HepG2 (cell line): ENCODE results near the gene BMP2K. TPM values are rescaled to one million over a fixed set of nuclear protein-coding genes. Genes with fewer than 3 reads are reported as not detected.

Source experiments
- ATAC-seq: fragments of 200-7000 bp; cut with Tn5 transposase; 3 replicates; pipeline ENCODE4 v1.9.1; 2020; ENCODE audit warnings: mild to moderate bottlenecking, moderate library complexity
- BruUV-seq: library from RNA; stranded (reverse); fragments of 400-500 nt; replicated peaks from 2 replicates; lab custom pipeline; 2021; lab: Mats Ljungman, UMichigan
- CTCF ChIA-PET: fragments of 300-600 bp; formaldehyde crosslinking; extraction: SDS; loops from one replicate; lab custom pipeline; 2021; ENCODE audit warnings: low total read pairs, inconsistent platforms, low intra/inter-chr PET ratio; lab: Yijun Ruan, JAX
- POLR2A ChIA-PET: fragments of 350-600 bp; sonication (Branson Sonifier 250); formaldehyde crosslinking; loops from one replicate; lab custom pipeline; 2020; ENCODE audit warnings: antibody characterized with exemption, inconsistent platforms; lab: Yijun Ruan, JAX
- DNase-seq: peaks from one replicate; pipeline ENCODE4 v3.0.0-alpha.2; 2015; ENCODE audit warnings: low spot score
- FAIRE-seq: peaks from 3 replicates; lab custom pipeline; 2011; peaks lifted over from hg19 to GRCh38; lab: Jason Lieb, UNC
- H2AFZ ChIP-seq: one replicate; pipeline ENCODE4 v1.6.1; 2011; ENCODE audit warnings: low read length, inconsistent platforms
- H3K27ac ChIP-seq: fragments of 300-600 bp; 3 replicates; pipeline ENCODE4 v1.8.0; 2011; ENCODE audit warnings: mixed run types, mild to moderate bottlenecking, mixed read lengths, low read length, inconsistent platforms; ENCODE audit not compliant: insufficient read depth; ENCODE audit errors: extremely low read length
- H3K27me3 ChIP-seq, 2 experiments: fragments of 200-600 bp in 1 of 2; 2 replicates in 1 of 2; 3 replicates in 1 of 2; pipeline versions ENCODE4 v1.6.0 to v1.8.0; 2011; ENCODE audit warnings: low read length in 2 of 2, mild to moderate bottlenecking in 2 of 2, moderate library complexity in 2 of 2, inconsistent platforms in 1 of 2; ENCODE audit not compliant: insufficient read depth in 2 of 2, control insufficient read depth in 1 of 2
- H3K36me3 ChIP-seq, 2 experiments: fragments of 200-600 bp in 1 of 2; replicated peaks in 1 of 2; 2 replicates in 1 of 2; 3 replicates in 1 of 2; pipeline versions ENCODE4 v1.5.1 to v1.8.0; 2011; ENCODE audit warnings: low read length in 2 of 2, inconsistent platforms in 1 of 2; ENCODE audit not compliant: insufficient read depth in 2 of 2, control insufficient read depth in 1 of 2
- H3K4me1 ChIP-seq: 2 replicates; pipeline ENCODE4 v1.5.1; 2012; ENCODE audit warnings: low read length, inconsistent platforms; ENCODE audit not compliant: insufficient read depth
- H3K4me2 ChIP-seq: 2 replicates; pipeline ENCODE4 v1.6.0; 2011; ENCODE audit warnings: low read depth, low read length, inconsistent platforms
- H3K4me3 ChIP-seq, 3 experiments: fragments of 200-600 bp in 1 of 3; sonication (generic), shearing (Covaris generic) in 1 of 3; replicated peaks in 1 of 3; 2 replicates each; pipeline ENCODE4 v1.5.1; 2011 to 2016; ENCODE audit warnings: low read length in 3 of 3, inconsistent platforms in 2 of 3, low read depth in 2 of 3, mild to moderate bottlenecking in 2 of 3, control low read depth in 1 of 3, mixed read lengths in 1 of 3; ENCODE audit not compliant: insufficient read depth in 1 of 3
- H3K79me2 ChIP-seq: one replicate; pipeline ENCODE4 v1.6.1; 2011; ENCODE audit warnings: low read length, inconsistent platforms; ENCODE audit not compliant: insufficient read depth
- H3K9ac ChIP-seq: 2 replicates; pipeline ENCODE4 v1.6.0; 2011; ENCODE audit warnings: mild to moderate bottlenecking, low read depth, low read length, inconsistent platforms; ENCODE audit not compliant: insufficient read depth
- H3K9me3 ChIP-seq: 2 replicates; pipeline ENCODE4 v1.5.1; 2012; ENCODE audit warnings: mild to moderate bottlenecking, low read length
- H4K20me1 ChIP-seq: 2 replicates; pipeline ENCODE4 v1.6.0; 2011; ENCODE audit warnings: inconsistent platforms, mild to moderate bottlenecking, low read length, moderate library complexity; ENCODE audit not compliant: insufficient read depth
- HNF4A ChIP-seq: sonication (generic); formaldehyde crosslinking; IDR thresholded peaks from 2 replicates; pipeline ENCODE4 v1.4.0; 2020; ENCODE audit warnings: missing genetic modification reagents
- ONECUT2 ChIP-seq: sonication (generic); formaldehyde crosslinking; IDR thresholded peaks from 2 replicates; pipeline ENCODE4 v1.4.0; 2020; ENCODE audit warnings: missing genetic modification reagents
- SAFB2 ChIP-seq: sonication (generic); formaldehyde crosslinking; IDR thresholded peaks from 2 replicates; pipeline ENCODE4 v1.5.1; 2020; ENCODE audit warnings: missing genetic modification reagents, low read depth, mild to moderate bottlenecking, borderline replicate concordance
- TBX2 ChIP-seq: sonication (generic); formaldehyde crosslinking; IDR thresholded peaks from 2 replicates; pipeline ENCODE4 v1.5.0; 2020; ENCODE audit warnings: missing genetic modification reagents, mild to moderate bottlenecking, borderline replicate concordance
- TBX3 ChIP-seq: fragments of 450-650 bp; IDR thresholded peaks from 2 replicates; pipeline ENCODE4 v1.6.1; 2017; ENCODE audit warnings: antibody characterized with exemption, mild to moderate bottlenecking, inconsistent platforms, borderline replicate concordance
- ZNF136 ChIP-seq: sonication (generic); formaldehyde crosslinking; IDR thresholded peaks from 2 replicates; pipeline ENCODE4 v1.8.1; 2022; ENCODE audit warnings: low read depth, mild to moderate bottlenecking, moderate library complexity, missing genetic modification reagents
- ZNF142 ChIP-seq: sonication (generic); formaldehyde crosslinking; IDR thresholded peaks from 2 replicates; pipeline ENCODE4 v1.4.0; 2020; ENCODE audit warnings: missing genetic modification reagents
- ZNF260 ChIP-seq: sonication (generic); formaldehyde crosslinking; IDR thresholded peaks from 2 replicates; pipeline ENCODE4 v1.4.0; 2020; ENCODE audit warnings: missing genetic modification reagents, low read depth, mild to moderate bottlenecking, borderline replicate concordance
- ZNF280D ChIP-seq: sonication (generic); formaldehyde crosslinking; IDR thresholded peaks from 2 replicates; pipeline ENCODE4 v1.5.1; 2020; ENCODE audit warnings: mild to moderate bottlenecking, missing genetic modification reagents
- ZNF547 ChIP-seq: sonication (generic); formaldehyde crosslinking; IDR thresholded peaks from 2 replicates; pipeline ENCODE4 v1.5.1; 2020; ENCODE audit warnings: mild to moderate bottlenecking, missing genetic modification reagents
- ZNF607 ChIP-seq: sonication (generic); formaldehyde crosslinking; IDR thresholded peaks from 2 replicates; pipeline ENCODE4 v1.5.1; 2020; ENCODE audit warnings: missing genetic modification reagents, mild to moderate bottlenecking, borderline replicate concordance
- ZNF710 ChIP-seq: sonication (generic); formaldehyde crosslinking; IDR thresholded peaks from 2 replicates; pipeline ENCODE4 v1.5.0; 2020; ENCODE audit warnings: mild to moderate bottlenecking, missing genetic modification reagents, borderline replicate concordance
- ZNF878 ChIP-seq: sonication (generic); formaldehyde crosslinking; IDR thresholded peaks from 2 replicates; pipeline ENCODE4 v1.8.1; 2023; ENCODE audit warnings: mild to moderate bottlenecking, missing genetic modification reagents, moderate library complexity
- whole genome bisulfite sequencing: methylation state at CpG from one replicate; pipeline ENCODE4 v1.1.6; 2017; ENCODE audit warnings: low lambda C conversion rate; 5-methylcytosine and 5-hydroxymethylcytosine counted together
- in situ Hi-C: cut with HindIII; loops from 2 replicates; pipeline ENCODE4 v1.10.0; 2017; ENCODE audit warnings: low pct_unique_long_range_greater_than_20kb; ENCODE audit not compliant: extremely low pct_ligation_motif_present
- intact Hi-C: fragments of 100-400 bp; cut with micrococcal nuclease; formaldehyde crosslinking; loops from one replicate; pipeline ENCODE4 v1.10.0; 2022; ENCODE audit not compliant: unreplicated experiment
- polyA plus RNA-seq, 8 experiments: library from polyadenylated mRNA; depleted of rRNA in 3 of 8; stranded (reverse) in 7 of 8; unstranded in 1 of 8; fragments of >200 nt; fragmentation: Illumina TruSeq in 4 of 8; extraction: Trizol in 4 of 8; gene quantifications; 2 replicates each; pipeline versions ENCODE4 v1.2.1 to v1.2.3, GENCODE V29; 2011 to 2016; ENCODE audit warnings: low read depth in 4 of 8, missing spikeins in 1 of 8, mixed read lengths in 1 of 8; ENCODE audit not compliant: insufficient read depth in 1 of 8
- total RNA-seq, 5 experiments: library from RNA; depleted of rRNA; stranded (reverse); fragments of >200 nt; fragmentation: Illumina TruSeq; extraction: Trizol; gene quantifications; 2 replicates each; pipeline ENCODE4 v1.2.3, GENCODE V29; 2016; ENCODE audit warnings: low read depth in 1 of 5

Gene BMP2K
- total and polyA plus RNA-seq, 2 of the 13 experiments (the other 11 are each of a cell fraction or from before 2014, with no cell fraction given): 8.6 to 15.2 TPM

GRCh38 chr4:78753091-78753490, 23.1 kb upstream of the BMP2K start (continued):
- TF ChIP-seq ZNF280D (CRISPR knock-in tag) (no peak), HNF4A (CRISPR knock-in tag) (no peak), TBX3 (no peak), TBX2 (CRISPR knock-in tag) (no peak), ZNF547 (no peak), SAFB2 (no peak), ZNF878 (CRISPR knock-in tag) (no peak), ONECUT2 (CRISPR knock-in tag) (no peak)

- Histone ChIP-seq H3K79me2 (no peaks in the 10 kb centered on the region), H3K4me1 (peaks cover 14% of the 10 kb centered on the region; the same call in 1 of the 2 replicates), H3K36me3 (no peaks in the 10 kb centered on the region), H3K9ac (no peak overlapping the region), H3K27ac (no peak overlapping the region), H3K27me3 (peaks cover 0 to 3% of the 10 kb centered on the region in 2 experiments; a peak in 1 of 5 replicates), H3K9me3 (no peaks in the 10 kb centered on the region), H4K20me1 (no peaks in the 10 kb centered on the region), H3K4me2 (no peak overlapping the region), H3K4me3 (no peak overlapping the region), H2AFZ (no peak overlapping the region)
- DNase-seq: no peak
- in situ Hi-C loops: no loop called here
- no peak for FAIRE-seq
- WGBS: 40% methylated on average over 3 of the region's 3 CpGs
- BruUV-seq: no TSS peak
- intact Hi-C loops: no loop called here
- no peak for ATAC-seq
- ChIA-PET CTCF (no interaction called here), POLR2A (no interaction called here)
- TF ChIP-seq ZNF136 (CRISPR knock-in tag) (no peak), ZNF607 (CRISPR knock-in tag) (no peak), ZNF142 (CRISPR knock-in tag) (no peak), ZNF260 (CRISPR knock-in tag) (no peak), ZNF710 (no peak)
These were observed 21.3 kb upstream of the BMP2K start for GRCh38 chr4:78754872-78755271.
